PC-9 (cell line): Measurements from ENCODE around the gene KDM5B. TPM values are rescaled to one million over a fixed set of nuclear protein-coding genes. Genes with fewer than 3 reads are reported as not detected.

Source experiments
- BruUV-seq: library from RNA; stranded (reverse); fragments of 400-500 nt; replicated peaks from 2 replicates; lab custom pipeline; 2021; lab: Mats Ljungman, UMichigan
- CTCF ChIA-PET: fragments of 300-600 bp; sonication (Branson Sonifier 250); formaldehyde crosslinking; loops from one replicate; lab custom pipeline; 2022; ENCODE audit warnings: antibody characterized with exemption; lab: Charles Lee
- POLR2A ChIA-PET: fragments of 300-600 bp; sonication (Branson Sonifier 250); formaldehyde crosslinking; loops from one replicate; lab custom pipeline; 2022; ENCODE audit warnings: antibody characterized with exemption; ENCODE audit not compliant: unreplicated experiment; lab: Charles Lee
- DNase-seq, 2 experiments: peaks; one replicate each; pipeline versions ENCODE4 v3.0.0 to v3.0.0-alpha.2; 2015 to 2022; ENCODE audit warnings: mixed read lengths in 1 of 2
- H2AFZ ChIP-seq: fragments of 200-600 bp; sonication (generic); 2 replicates; pipeline ENCODE4 v1.8.1; 2017; ENCODE audit warnings: antibody characterized with exemption
- H3F3A ChIP-seq: fragments of 200-600 bp; sonication (generic); 2 replicates; pipeline ENCODE4 v1.8.1; 2017; ENCODE audit warnings: antibody characterized with exemption, mild to moderate bottlenecking, low read depth; ENCODE audit not compliant: insufficient read depth
- H3K27ac ChIP-seq: fragments of 200-600 bp; sonication (generic); 2 replicates; pipeline ENCODE4 v1.6.1; 2016; ENCODE audit warnings: mixed run types
- H3K27me3 ChIP-seq: fragments of 200-600 bp; sonication (generic); 2 replicates; pipeline ENCODE4 v1.6.1; 2016; ENCODE audit warnings: low read depth, mixed run types; ENCODE audit not compliant: insufficient read depth
- H3K36me3 ChIP-seq: fragments of 200-600 bp; sonication (generic); 2 replicates; pipeline ENCODE4 v1.6.1; 2016; ENCODE audit warnings: low read depth, mixed run types
- H3K4me1 ChIP-seq: fragments of 200-600 bp; sonication (generic); replicated peaks from 2 replicates; pipeline ENCODE4 v1.6.1; 2016; ENCODE audit warnings: mixed run types; ENCODE audit not compliant: insufficient read depth
- H3K4me2 ChIP-seq: fragments of 200-600 bp; sonication (generic); 2 replicates; pipeline ENCODE4 v1.6.1; 2017; ENCODE audit warnings: mixed run types
- H3K4me3 ChIP-seq: fragments of 200-600 bp; sonication (generic); 2 replicates; pipeline ENCODE4 v1.6.1; 2016; ENCODE audit warnings: mixed run types
- H3K79me2 ChIP-seq: fragments of 200-600 bp; sonication (generic); 2 replicates; pipeline ENCODE4 v1.6.1; 2017; ENCODE audit warnings: low read depth, mixed run types
- H3K9me2 ChIP-seq: fragments of 200-600 bp; sonication (generic); 2 replicates; pipeline ENCODE4 v1.8.1; 2017; ENCODE audit warnings: mild to moderate bottlenecking; ENCODE audit not compliant: insufficient read depth
- H3K9me3 ChIP-seq: fragments of 200-600 bp; sonication (generic); 2 replicates; pipeline ENCODE4 v1.8.1; 2016; ENCODE audit warnings: low read depth; ENCODE audit not compliant: insufficient read depth
- H4K20me1 ChIP-seq: fragments of 200-600 bp; sonication (generic); 2 replicates; pipeline ENCODE4 v1.8.1; 2017; ENCODE audit not compliant: insufficient read depth
- CTCF ChIP-seq: fragments of 200-600 bp; sonication (generic); conservative IDR thresholded peaks from 2 replicates; pipeline ENCODE4 v1.6.1; 2017; ENCODE audit warnings: mixed run types, antibody characterized with exemption, mild to moderate bottlenecking, moderate library complexity
- EZH2 ChIP-seq: fragments of 200-600 bp; sonication (generic); IDR thresholded peaks from 2 replicates; pipeline ENCODE4 v1.8.0; 2017; ENCODE audit warnings: antibody characterized with exemption, low read depth
- intact Hi-C: fragments of 100-400 bp; cut with micrococcal nuclease; formaldehyde crosslinking; loops from one replicate; pipeline ENCODE4 v1.10.0; 2022; ENCODE audit not compliant: unreplicated experiment
- total RNA-seq: library from RNA; stranded (reverse); gene quantifications from 2 replicates; pipeline ENCODE4 v1.2.3, GENCODE V29; 2021

Gene KDM5B
- total RNA-seq, 1 experiment from 2014 or later = 99.8 TPM

GRCh38 chr1:202697038-202697437, 111.2 kb downstream of the KDM5B start:
- Histone ChIP-seq H3K79me2 (no peaks in the 10 kb centered on the region), H3K36me3 (no peaks in the 10 kb centered on the region), H3K27ac (no peak overlapping the region), H3K4me3 (no peak overlapping the region), H3K4me2 (no peak overlapping the region), H3F3A (no peaks in the 10 kb centered on the region), H3K9me2 (no peaks in the 10 kb centered on the region), H4K20me1 (no peaks in the 10 kb centered on the region), H3K4me1 (no peaks in the 10 kb centered on the region), H2AFZ (no peak overlapping the region), H3K9me3 (no peaks in the 10 kb centered on the region), H3K27me3 (peaks cover 85% of the 10 kb centered on the region)
- ChIA-PET POLR2A (no interaction called here), CTCF (no interaction called here)
- DNase-seq = no peak
- intact Hi-C loops = no loop called here
- BruUV-seq = no TSS peak
- TF ChIP-seq CTCF (no peak), EZH2 (no peak)

DNA sequence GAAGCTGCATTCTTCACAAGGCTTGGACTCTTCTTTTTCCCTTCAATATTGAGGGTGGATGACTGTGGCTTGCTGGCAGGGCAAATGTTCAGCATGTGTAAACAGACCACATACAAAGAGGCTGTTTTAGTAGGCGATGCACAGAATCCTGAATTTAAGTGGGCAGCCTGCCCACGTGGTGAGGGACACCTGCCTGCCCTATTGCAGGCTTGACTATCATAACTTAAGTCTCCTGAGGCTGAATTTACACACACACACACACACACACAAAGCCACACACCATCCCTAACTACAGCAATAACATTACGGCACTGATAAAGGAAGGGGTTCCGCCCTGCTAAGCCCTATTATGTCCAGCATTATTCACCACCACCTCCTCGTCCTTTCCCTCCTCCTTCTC, 113.9 kb downstream of the KDM5B start:
- Histone ChIP-seq H3K9me2 (no peaks in the 10 kb centered on the region), H3K27me3 (peaks cover 78% of the 10 kb centered on the region), H3K27ac (no peak overlapping the region), H4K20me1 (no peaks in the 10 kb centered on the region), H3K9me3 (no peaks in the 10 kb centered on the region), H3K4me3 (no peak overlapping the region), H3K4me2 (no peak overlapping the region), H2AFZ (no peak overlapping the region), H3K36me3 (no peaks in the 10 kb centered on the region), H3K4me1 (no peaks in the 10 kb centered on the region), H3K79me2 (no peaks in the 10 kb centered on the region), H3F3A (no peaks in the 10 kb centered on the region)
- ChIA-PET POLR2A (no interaction called here), CTCF (no interaction called here)
- BruUV-seq = no TSS peak
- TF ChIP-seq EZH2 (no peak), CTCF (no peak)
- intact Hi-C loops = no loop called here
- DNase-seq = no peak

DNA sequence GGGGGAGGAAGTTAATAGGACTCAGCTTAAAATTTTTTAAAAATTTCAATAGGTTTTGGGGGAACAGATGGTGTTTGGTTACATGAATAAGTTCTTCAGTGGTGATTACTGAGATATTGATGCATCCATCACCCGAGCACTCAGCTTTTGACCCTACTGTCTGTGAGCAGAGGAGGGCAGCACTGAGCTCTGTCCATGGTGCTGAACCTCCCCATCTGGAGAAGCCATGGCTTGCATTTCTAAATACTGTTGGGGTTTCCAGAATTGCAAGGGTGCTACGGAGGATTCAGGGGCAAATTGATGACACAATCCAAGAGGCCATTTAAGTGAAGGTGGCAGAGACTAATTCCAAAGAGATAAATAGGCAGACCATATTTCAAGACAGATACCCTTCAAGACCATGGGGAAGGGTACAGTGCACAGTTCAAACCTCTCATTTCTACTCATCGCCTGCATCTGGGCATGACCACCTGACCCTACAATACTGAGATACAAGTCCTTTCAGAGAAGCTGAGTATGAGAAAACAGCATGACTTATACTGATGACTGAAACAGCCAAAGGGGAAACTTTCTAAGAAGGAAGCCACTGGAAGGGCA, 115.2 kb downstream of the KDM5B start:
- DNase-seq = peak in 1 of 2 experiments; percentile 46
- no peak overlapping the region for H3K27ac ChIP-seq
- TF ChIP-seq EZH2 = no peak
- TF ChIP-seq CTCF = peak; percentile 71
- intact Hi-C loops = no loop called here
- no peak overlapping the region for H3K4me2 ChIP-seq
- no TSS peak for BruUV-seq
- no peaks in the 10 kb centered on the region for H4K20me1 ChIP-seq
- H3K79me2 ChIP-seq = no peaks in the 10 kb centered on the region
- H3K4me3 ChIP-seq = no peak overlapping the region
- no peaks in the 10 kb centered on the region for H3F3A ChIP-seq
- H3K9me2 ChIP-seq = no peaks in the 10 kb centered on the region
- POLR2A ChIA-PET = interaction anchor here (0.6 kb wide), 1 partner anchor 22 kb away, joined by 9 read pairs; no protein-coding TSS in a partner anchor
- CTCF ChIA-PET = no interaction called here
- H3K9me3 ChIP-seq = no peaks in the 10 kb centered on the region
- no peaks in the 10 kb centered on the region for H3K4me1 ChIP-seq
- peaks cover 78% of the 10 kb centered on the region for H3K27me3 ChIP-seq
- no peaks in the 10 kb centered on the region for H3K36me3 ChIP-seq
- no peak overlapping the region for H2AFZ ChIP-seq
